ENCODE results near the gene ARPC5. TPM values are rescaled to one million over a fixed set of nuclear protein-coding genes. Genes with fewer than 3 reads are reported as not detected.

The ARPC5 gene
- total and polyA plus RNA-seq, 2 of the 8 experiments (the other 6 are each of a cell fraction or from before 2014, with no cell fraction given), result 24.0 to 60.8 TPM

GRCh38 chr1:183593356-183593755 is 42.2 kb downstream of the ARPC5 start:
- WGBS, 2 experiments (ENCODE audit: extremely low coverage in 1 of 2, insufficient coverage in 1 of 2, insufficient read length in 1 of 2, insufficient replicate concordance in 2 of 2, low coverage in 1 of 2, low lambda C conversion rate in 2 of 2, missing lambda C conversion rate in 1 of 2), result 87% methylated on average over 3 of the region's 3 CpGs; no CpG with 5 or more reads in 1 of the 2 experiments
- no peak for TF ChIP-seq E2F6 (IDR thresholded peaks at IDR 0.05)
- no peak for TF ChIP-seq TBP (IDR thresholded peaks at IDR 0.05; ENCODE audit: low read depth, low read length)
- TF ChIP-seq SIX5 (IDR thresholded peaks at IDR 0.05; ENCODE audit: low read depth, low read length), result no peak
- TF ChIP-seq KDM5A (IDR thresholded peaks at IDR 0.05; ENCODE audit: low read length), result no peak
- no peak for TF ChIP-seq RFX5 (IDR thresholded peaks at IDR 0.05; ENCODE audit: borderline replicate concordance, low read depth, low read length)
- no peak for TF ChIP-seq GABPA (IDR thresholded peaks at IDR 0.05; ENCODE audit: borderline replicate concordance, insufficient read depth, low read length)
- TF ChIP-seq EZH2 (IDR thresholded peaks at IDR 0.05; ENCODE audit: low read depth, low read length, severe bottlenecking), result no peak
- no peak for TF ChIP-seq CTBP2 (IDR thresholded peaks at IDR 0.05; ENCODE audit: borderline replicate concordance, insufficient read depth, insufficient read length, low read length)
- no peak for TF ChIP-seq TCF12 (IDR thresholded peaks at IDR 0.05; ENCODE audit: low read depth, low read length)
- TF ChIP-seq EP300 (IDR thresholded peaks at IDR 0.05; ENCODE audit: borderline replicate concordance in 1 of 2, low read depth in 2 of 2, low read length in 2 of 2), result no peak
- no peak for TF ChIP-seq FOSL1 (IDR thresholded peaks at IDR 0.05; ENCODE audit: insufficient read depth, low read depth, low read length)
- no peak for TF ChIP-seq RNF2 (IDR thresholded peaks at IDR 0.05; ENCODE audit: borderline replicate concordance, low read depth, low read length, missing control alignments, poor library complexity, severe bottlenecking)
- no peak for TF ChIP-seq SP4 (IDR thresholded peaks at IDR 0.05; ENCODE audit: low read length)

More at GRCh38 chr1:183593356-183593755, 42.2 kb downstream of the ARPC5 start:
- no peak overlapping the region for H3K23ac ChIP-seq (ENCODE audit: insufficient read length)
- H3K9ac ChIP-seq (replicated peaks in 1 of 4; ENCODE audit: extremely low read depth in 1 of 4, low read depth in 3 of 4, low read length in 3 of 4), result no peak overlapping the region
- 0 out of 2 replicates have a peak overlapping the region, but pooled peaks have one; percentile 19 for H2BK5ac ChIP-seq (ENCODE audit: low read depth, low read length)
- no peaks in the 10 kb centered on the region for H3K36me3 ChIP-seq (ENCODE audit: control insufficient read depth in 2 of 4, insufficient read depth in 4 of 4, low read length in 3 of 4)
- H3K18ac ChIP-seq (ENCODE audit: extremely low read depth, low read length), result peak overlapping the region; percentile 56; the same call in 1 of the 2 replicates
- DNase-seq (ENCODE audit: low read depth in 1 of 2, low spot score in 2 of 2) (no peak), FAIRE-seq (no peak)
- H3K4ac ChIP-seq (replicated peaks; ENCODE audit: insufficient read length, low read depth, low read length), result no peak overlapping the region
- H2BK12ac ChIP-seq (ENCODE audit: low read depth, low read length), result peak overlapping the region; percentile 60; the same call in 1 of the 2 replicates
- no peak overlapping the region for H3K27ac ChIP-seq (ENCODE audit: low read depth, low read length)
- no peak overlapping the region for H4K5ac ChIP-seq (ENCODE audit: insufficient read length, low read depth, low read length)
- H2BK120ac ChIP-seq (replicated peaks; ENCODE audit: low read depth, low read length), result no peak overlapping the region
- no peak overlapping the region for H2AK5ac ChIP-seq (ENCODE audit: low read depth, low read length)
- no peaks in the 10 kb centered on the region for H3K23me2 ChIP-seq (ENCODE audit: low read depth, low read length)
- no peak overlapping the region for H2BK15ac ChIP-seq (ENCODE audit: low read length)
- H3K79me2 ChIP-seq (ENCODE audit: control insufficient read depth in 1 of 2, insufficient read depth in 2 of 2, low read length in 2 of 2), result no peaks in the 10 kb centered on the region
- no peak overlapping the region for H3K4me3 ChIP-seq (ENCODE audit: extremely low read depth in 1 of 4, insufficient read depth in 2 of 4, low read depth in 3 of 4, low read length in 4 of 4)
- H4K20me1 ChIP-seq (replicated peaks in 1 of 2; ENCODE audit: control insufficient read depth in 1 of 2, insufficient read depth in 2 of 2, low read length in 2 of 2), result no peaks in the 10 kb centered on the region
- H3K14ac ChIP-seq (ENCODE audit: insufficient read length), result no peak overlapping the region
- H3K4me2 ChIP-seq (ENCODE audit: insufficient read depth in 1 of 2, low read depth in 2 of 2, low read length in 2 of 2), result no peak overlapping the region
- no peak overlapping the region for H4K91ac ChIP-seq (replicated peaks; ENCODE audit: insufficient read length, low read length)
- no peaks in the 10 kb centered on the region for H3K79me1 ChIP-seq (ENCODE audit: low read depth, low read length)
- ChIA-PET POLR2A (ENCODE audit: partially characterized antibody) (no interaction called here), CTCF (ENCODE audit: partially characterized antibody) (interaction anchor here (0.7 to 1.7 kb wide), 2 partner anchors 9 to 16 kb away, joined by 4 to 5 read pairs; no protein-coding TSS in a partner anchor)
- H3K9me3 ChIP-seq (ENCODE audit: insufficient read depth in 2 of 2, low read depth in 1 of 2, low read length in 1 of 2), result no peaks in the 10 kb centered on the region
- H3K56ac ChIP-seq (replicated peaks; ENCODE audit: insufficient read length, low read depth, low read length), result no peak overlapping the region
- H2BK20ac ChIP-seq (ENCODE audit: low read length), result no peak overlapping the region
- H4K8ac ChIP-seq (ENCODE audit: extremely low read depth, insufficient read depth, low read length), result no peak overlapping the region
- H3K27me3 ChIP-seq (replicated peaks in 1 of 4; ENCODE audit: control insufficient read depth in 3 of 4, extremely low read depth in 1 of 4, insufficient read depth in 3 of 4, low read length in 3 of 4), result no peaks in the 10 kb centered on the region
- peak overlapping the region; percentile 88 for H2AFZ ChIP-seq (ENCODE audit: low read length)
- H3K4me1 ChIP-seq (replicated peaks in 1 of 4; ENCODE audit: control insufficient read depth in 3 of 4, insufficient read depth in 4 of 4, low read length in 3 of 4), result peaks cover 0 to 6% (median 4%) of the 10 kb centered on the region in 4 experiments; a peak in 5 of 7 replicates
